HL-60/S4 treated with retinoic acid at 250 ng/mL for 4 days and 3 days (cell line): ENCODE measurements around the gene RMDN2.
"Not testable (repeated sequence)": the region's sequence is repeated elsewhere in the genome, so short reads cannot be mapped to it uniquely, and the experiment has no call there.

Source experiments
- in situ Hi-C: fragments of 300-500 bp; cut with MboI; formaldehyde crosslinking; loops from 2 replicates; pipeline ENCODE4 v1.7.0; 2022; ENCODE audit warnings: low sequenced_read_pairs

RMDN2 gene

DNA sequence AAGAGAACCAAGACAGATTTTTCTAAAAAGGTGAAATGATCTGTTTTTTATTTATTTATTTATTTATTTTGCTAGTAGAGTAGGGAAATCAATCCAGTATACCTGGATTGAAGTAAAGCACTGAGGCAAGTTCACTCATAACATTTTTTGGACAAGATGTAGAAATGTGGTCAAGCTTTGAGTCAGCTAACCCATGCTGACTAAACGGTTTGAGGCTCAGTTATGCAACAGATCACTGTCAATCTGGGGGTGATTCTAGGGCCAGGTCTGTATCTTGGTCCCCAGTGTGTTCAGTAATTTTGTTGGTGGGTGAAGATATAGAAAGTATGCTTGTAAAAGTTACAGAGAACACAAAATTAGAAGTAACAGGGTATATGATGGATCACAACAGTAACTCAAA is 60.2 kb downstream of the RMDN2 start:
- in situ Hi-C loops, result no loop called here

DNA sequence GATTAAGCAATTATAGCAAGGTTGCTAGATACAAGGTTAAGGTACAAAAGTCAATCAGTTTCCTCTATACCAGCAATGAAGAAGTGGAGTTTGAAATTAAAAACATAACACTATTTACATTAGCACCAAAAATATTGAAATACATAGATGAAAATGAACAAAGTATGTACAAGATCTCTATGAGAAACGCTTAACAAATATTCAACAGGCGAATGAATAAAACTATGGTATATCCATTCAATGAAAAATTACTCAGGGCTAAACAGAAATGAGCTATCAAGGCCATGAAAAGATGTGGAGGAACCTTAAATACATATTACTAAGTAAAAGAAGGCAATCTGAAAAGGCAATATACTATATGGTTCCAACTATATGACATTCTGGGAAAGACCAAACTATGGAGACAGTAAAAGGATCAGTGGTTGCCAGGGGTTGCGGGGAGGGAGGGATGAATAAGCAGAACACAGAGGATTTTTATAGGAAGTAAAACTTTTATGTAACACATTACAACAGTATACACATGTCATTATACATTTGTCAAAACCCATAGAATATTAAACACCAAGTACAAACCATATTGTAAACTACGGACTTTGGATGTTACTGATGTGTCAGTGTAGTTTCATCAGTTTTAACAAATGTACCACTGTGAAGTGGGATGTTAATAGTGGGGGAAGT is 62.1 kb downstream of the RMDN2 start:
- in situ Hi-C loops, result no loop called here

DNA sequence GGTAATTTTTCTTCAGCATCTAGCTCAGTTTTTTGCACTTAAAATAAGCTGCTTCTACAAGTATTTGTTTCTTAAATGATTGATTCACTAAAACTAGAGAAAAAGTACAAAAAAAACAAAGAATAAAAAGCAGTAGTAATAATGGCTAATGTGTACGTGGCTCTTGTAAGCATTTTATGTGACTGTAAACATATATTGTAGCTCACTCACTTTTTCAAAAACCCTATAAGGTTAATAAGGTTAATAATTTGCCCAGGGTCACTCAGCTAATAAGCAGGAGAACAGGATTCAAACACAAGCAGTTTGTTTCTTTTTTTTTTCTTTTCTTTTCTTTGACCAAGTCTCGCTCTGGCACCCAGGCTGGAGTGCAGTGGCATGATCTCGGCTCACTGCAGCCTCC is 67.5 kb downstream of the RMDN2 start:
- in situ Hi-C loops, result loop anchor here (10.0 kb wide), 1 partner anchor 272 kb away; no protein-coding TSS in a partner anchor

DNA sequence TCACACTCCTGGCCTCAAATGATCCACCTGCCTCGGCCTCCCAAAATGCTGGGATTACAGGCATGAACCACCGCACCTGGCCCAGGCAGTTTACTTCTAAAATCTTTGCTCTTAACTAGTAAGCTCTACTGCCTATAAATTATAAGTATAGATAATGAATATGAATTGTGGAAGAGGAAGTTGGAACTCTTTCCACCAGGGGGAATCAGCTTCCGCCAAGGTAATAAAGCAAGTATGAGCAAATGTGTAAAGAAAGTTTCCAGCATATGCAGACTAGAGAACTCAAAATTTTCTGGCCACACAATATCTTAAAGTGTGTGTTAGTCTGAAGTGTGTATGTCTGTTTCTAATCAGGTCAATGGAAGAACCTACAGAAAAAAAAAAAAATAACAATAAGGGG is 68.1 kb downstream of the RMDN2 start:
- in situ Hi-C loops, result loop anchor here (10.0 kb wide), 1 partner anchor 272 kb away; no protein-coding TSS in a partner anchor

DNA sequence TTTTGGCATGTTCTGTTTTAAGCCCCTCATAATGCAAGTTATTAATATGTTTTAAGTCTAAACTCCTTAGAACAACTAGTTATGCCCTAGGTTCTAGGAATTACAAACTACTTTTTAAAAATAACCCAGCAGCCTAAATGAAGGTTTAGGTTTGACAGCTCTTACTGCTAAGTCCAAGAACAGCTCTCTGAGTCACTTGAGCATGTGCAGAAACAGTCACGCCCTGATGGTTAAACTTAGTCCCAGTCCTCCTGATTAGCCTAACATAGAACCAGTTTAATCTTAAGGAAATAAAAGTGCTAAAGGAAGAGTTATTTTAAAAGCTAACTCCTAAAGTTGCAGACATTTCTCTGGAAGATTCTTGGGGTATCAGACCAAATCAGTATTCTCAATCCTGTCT is 72.5 kb downstream of the RMDN2 start:
- in situ Hi-C loops, result loop anchor here (10.0 kb wide), 1 partner anchor 267 kb away; no protein-coding TSS in a partner anchor

DNA sequence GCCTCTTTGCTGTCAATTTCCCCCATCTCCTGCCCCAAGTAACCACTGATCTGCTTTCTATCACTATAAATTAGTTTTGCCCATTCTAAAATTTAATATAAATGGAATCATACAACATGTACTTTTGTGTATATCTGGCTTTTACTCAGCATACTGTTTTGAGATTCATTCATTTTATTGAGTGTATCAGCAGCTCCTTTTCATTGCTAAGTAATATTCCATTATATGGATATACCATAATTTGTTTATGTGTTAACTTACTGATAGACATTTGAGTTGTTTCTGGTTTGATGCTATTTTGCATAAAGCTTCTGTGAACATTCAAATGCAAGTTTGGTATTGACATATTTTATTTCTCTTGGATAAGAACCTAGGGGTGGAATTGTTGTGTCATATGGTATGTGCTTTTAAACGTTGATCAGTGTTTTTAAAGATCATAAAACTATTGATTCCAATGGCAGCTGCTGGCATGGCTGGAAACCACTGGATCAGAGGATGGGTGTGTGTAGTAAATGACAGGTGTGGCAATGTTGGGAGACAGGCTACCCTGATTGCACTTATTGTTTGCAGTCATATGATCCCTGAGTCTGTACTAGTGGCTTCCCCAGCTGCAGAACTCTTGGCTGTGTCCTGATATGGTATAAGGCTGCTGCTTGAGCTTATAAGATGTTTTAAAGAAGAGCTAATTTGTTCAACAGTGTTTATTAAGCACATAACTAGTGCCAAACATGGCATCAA is 75.6 kb downstream of the RMDN2 start:
- in situ Hi-C loops, result no loop called here

DNA sequence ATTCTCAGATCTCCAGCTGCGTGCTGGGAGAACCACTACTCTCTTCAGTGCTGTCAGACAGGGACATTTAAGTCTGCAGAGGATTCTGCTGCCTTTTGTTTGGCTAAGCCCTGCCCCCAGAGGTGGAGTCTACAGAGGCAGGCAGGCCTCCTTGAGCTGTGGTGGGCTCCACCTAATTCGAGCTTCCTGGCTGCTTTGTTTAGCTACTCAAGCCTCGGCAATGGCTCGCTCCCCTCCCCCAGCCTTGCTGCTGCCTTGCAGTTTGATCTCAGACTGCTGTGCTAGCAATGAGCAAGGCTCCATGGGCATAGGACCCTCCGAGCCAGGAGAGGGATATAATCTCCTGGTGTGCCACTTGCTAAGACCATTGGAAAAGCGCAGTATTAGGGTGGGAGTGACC is 85.1 kb downstream of the RMDN2 start:
- in situ Hi-C loops, result not testable (repeated sequence)

DNA sequence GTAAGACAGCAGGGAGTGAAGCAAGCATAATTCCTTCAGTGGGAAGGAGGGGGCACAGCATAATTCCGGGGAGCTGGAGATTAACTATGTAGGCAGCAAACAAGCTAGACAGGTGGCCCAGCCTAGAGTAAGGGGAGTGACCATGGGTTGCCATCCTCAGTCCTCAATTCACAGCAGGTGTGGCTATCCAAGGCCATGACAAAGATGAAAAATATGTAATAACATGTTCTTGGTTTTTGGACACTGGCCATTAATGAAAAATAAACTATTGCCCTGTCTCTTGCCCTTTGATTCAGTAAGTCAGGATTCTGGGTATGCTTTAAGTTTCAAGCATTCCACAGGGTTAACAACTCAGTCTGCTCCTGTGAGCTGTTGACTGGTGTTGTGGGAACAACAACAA is 85.9 kb downstream of the RMDN2 start:
- in situ Hi-C loops, result no loop called here

DNA sequence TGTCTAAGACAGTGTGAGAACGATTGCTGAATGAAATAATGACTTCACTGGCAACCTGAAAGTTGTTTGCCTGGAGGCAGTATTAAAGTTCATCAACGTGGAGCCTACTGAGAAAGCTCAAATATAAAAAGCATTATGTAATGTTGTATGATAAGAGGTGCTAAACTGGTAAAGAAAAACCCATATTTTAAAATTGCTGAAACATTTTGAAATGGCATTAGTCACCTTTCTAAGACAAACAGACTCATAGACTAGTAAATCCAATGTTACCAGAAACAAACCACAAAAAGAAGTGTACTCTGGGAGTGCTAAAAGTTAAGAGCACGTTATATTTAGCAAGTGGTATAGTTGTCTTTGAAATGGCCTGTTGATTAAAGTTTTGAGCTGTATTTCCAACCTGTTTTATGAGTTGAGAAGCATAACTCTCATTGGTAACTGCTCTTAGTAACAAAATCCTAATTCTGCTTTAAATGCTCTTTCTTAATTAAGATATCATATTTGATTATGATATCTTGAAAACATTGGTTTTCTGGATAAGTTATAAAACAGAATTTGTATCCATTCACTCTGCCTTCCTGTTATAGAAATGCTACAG is 88.2 kb downstream of the RMDN2 start:
- in situ Hi-C loops, result no loop called here

DNA sequence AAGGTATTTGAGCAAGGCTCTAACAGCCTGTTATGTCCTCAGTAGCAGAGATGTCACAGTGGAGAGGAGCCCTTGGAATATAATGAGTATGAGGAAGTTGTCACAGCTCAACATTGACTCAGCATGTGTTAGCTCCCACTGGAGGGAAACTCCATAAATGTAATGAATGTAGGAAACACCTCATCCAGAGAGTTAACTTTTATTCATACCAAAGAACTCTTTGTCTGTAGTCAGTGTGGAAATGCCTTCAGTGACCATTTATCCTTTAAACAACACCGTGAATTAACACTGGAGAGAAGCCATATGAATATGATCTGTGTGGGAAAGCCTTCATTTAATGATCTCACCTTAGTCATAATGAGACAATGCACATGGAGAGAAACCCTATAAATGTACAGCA is 91.1 kb downstream of the RMDN2 start:
- in situ Hi-C loops, result no loop called here

DNA sequence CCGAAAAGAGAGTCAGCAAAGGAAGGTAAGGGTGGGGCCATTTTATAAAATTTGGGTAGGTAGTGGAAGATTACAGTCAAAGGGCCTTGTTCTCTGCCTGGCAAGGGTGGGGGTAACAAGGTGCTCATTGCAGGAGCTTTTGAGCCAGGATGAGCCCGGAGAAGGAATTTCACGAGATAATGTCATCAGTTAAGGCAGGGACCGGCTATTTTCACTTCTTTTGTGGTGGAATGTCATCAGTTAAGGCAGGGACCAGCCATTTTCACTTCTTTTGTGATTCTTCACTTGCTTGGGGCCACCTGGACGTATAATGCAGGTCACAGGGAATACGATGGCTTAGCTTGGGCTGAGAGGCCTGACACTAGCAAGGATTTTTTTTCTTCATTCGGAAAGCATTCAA is 92.7 kb downstream of the RMDN2 start:
- in situ Hi-C loops, result no loop called here

DNA sequence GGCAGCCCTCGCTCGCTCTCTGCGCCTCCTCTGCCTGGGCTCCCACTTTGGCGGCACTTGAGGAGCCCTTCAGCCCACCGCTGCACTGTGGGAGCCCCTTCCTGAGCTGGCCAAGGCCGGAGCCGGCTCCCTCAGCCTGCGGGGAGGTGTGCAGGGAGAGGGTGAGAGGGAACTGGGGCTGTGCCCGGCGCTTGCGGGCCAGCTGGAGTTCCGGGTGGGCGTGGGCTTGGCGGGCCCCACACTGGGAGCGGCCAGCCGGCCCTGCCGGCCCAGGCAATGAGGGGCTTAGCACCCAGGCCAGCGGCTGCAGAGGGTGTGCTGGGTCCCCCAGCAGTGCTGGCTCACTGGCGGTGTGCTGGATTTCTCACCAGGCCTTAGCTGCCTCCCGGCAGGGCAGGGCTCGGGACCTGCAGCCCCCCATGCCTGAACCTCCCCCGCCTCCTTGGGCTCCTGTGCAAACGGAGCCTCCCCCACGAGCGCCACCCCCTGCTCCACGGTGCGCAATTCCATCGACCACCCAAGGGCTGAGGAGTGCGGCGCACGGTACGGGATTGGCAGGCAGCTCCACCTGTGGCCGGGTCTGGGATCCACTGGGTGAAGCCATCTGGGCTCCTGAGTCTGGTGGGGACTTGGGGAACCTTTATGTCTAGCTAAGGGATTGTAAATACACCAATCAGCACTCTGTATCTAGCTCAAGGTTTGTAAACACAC is 95.4 kb downstream of the RMDN2 start:
- in situ Hi-C loops, result not testable (repeated sequence)

DNA sequence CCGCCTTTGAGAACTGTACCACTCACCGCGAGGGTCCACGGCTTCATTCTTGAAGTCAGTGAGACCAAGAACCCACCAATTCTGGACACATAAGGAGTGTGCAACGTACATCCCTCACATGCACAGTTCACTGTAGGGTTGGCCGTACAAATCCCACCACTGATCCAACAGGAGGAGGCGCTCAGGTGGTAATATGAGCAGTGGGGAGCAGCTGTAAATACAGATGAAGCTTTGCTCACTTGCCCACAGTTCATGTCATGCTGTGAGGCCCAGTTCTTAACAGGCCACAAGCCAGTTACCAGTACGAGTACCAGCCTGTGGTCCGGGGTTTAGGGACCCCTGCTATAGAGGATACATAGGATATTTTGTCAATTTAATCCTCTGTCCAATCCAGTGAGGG is 96.5 kb downstream of the RMDN2 start:
- in situ Hi-C loops, result no loop called here

DNA sequence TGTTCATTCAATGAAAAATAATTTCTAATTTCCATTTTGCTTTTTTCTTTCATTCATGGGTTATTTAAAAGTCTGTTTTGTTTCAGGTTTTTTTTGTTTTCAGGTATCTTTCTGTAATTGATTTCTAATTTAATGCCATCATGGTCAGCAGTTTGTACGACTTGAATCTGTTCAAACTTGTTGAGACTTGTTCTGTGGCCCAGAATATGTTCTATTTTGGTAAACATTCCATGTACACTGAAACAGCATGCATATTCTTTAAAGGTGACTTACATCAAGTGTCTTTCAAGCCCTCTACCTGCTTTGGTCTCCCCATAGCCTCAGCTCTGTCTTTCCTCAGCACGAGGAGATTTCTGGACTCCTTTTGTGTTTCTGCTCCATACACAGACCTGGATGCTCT is 101.8 kb downstream of the RMDN2 start:
- in situ Hi-C loops, result no loop called here

DNA sequence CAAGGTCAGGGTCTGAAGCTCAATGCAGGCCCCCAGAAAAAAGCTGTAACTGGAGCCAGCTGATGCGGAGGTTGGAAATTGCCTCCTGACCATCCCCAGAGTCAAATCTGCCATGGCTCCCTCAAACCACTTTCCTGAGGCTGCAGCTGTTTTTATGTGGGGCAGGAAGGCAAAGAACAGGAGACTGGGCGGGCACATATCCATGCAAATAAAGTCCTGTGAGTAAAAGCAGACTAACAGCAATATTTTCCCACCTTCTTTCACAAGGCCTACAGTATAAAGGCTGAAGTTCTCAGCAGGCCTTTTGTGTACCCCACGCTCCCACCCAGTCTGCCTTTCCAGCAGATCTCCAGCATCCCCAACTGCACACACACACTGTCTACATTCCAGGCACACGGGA is 103.7 kb downstream of the RMDN2 start:
- in situ Hi-C loops, result no loop called here

DNA sequence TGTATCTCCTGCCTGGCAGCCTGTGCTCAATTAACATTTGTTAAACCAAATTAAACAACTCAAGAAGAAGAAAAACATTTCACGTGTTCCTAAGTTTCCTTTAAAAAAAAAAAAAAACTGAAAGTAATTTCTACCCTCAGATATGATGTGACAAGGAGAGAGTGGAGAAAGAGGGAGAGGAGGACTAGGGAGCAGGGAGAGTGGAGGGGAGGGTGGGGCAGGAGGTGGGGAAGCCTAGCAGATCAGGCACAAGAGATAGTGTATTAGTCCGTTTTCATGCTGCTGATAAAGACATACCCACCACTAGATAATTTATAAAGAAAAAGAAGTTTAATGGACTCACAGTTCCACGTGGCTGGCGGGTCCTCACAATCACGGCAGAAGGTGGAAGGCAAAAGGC is 104.4 kb downstream of the RMDN2 start:
- in situ Hi-C loops, result no loop called here

DNA sequence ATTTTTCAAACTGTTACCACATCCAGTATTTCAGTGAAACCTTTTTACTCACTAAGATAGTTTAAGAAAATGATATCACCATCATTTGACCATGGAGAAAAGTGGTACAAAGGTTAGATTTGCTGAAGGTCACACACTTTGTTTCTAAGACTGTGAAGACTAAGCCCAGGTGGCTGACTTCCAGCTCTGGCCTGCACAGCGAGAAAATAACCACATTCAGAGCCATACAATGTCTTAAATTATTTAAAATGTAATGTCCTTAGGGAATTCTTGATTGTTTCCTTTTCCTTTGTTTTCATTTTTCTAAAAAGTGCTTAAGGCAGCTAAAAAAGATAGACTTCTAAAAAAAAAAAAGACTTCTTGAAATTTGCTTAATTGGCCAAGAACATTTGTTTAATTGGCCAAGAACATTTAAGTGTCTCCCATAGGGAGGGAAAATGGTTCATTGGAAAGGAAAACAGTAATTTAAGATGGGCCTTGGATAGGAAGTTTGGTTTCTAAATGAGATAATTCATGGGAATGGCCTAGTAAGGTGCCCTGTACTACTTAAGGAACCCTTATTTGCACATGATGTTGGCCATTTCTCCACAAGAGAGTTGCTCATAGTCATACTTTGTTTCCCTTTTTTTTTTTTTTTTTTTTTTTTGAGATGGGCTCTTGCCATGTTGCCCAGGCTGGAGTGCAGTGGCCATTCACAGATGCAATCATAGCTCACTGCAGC is 105.7 kb downstream of the RMDN2 start:
- in situ Hi-C loops, result no loop called here

DNA sequence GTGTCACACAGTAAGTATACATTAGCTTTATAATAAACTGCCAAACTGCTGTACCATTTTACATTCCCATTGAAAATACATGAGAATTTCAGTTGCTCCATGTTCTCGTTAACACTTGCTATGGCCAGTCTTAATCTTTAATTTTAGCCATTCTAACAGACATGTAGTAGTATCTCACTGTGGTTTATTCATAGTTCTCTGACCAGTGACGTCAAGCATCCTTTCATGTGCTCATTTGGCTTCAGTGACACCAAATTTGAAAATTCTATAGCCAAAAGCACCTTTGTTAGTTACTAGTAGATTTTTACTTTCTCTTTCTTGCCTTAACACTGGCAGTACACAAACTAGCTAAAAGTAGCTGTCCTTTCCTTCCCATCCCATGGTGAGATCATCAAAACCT is 107.9 kb downstream of the RMDN2 start:
- in situ Hi-C loops, result no loop called here

DNA sequence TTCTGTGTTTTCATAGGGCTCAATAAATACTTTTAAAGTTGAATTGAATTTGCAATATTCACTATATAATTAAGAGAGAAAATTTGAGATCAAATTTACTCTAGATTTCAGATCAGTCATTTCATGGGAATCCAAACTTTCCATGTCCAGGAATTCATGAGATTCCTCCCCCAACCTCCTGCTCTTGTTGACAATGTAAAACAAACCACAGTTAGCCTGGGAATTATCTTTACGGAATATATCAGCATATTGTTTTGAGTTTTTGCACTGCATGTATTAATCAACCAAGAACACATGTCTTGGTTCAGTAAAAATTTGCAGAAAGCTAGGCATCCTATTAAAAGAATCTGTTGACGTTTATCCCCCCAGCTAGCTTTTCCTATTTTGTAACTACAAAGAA is 108.6 kb downstream of the RMDN2 start:
- in situ Hi-C loops, result no loop called here

DNA sequence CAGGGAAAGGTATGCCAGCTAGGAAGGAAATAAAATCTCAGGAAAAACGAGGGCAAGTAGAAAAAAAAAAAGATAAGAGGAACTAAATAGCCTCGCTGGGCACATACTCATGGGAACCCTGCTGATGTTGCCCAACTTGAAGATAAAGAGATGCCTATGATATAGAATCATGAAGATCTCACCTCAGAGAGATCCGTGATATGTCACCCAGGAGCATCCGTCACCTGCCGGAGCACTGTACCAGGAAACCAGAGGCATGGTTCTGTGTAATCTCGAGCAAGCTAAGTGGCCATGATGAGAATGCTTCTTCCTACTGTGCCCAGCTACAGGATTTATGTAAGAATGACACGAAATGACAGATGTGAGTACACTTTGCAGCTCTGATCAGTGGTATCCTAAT is 110.9 kb downstream of the RMDN2 start:
- in situ Hi-C loops, result no loop called here

DNA sequence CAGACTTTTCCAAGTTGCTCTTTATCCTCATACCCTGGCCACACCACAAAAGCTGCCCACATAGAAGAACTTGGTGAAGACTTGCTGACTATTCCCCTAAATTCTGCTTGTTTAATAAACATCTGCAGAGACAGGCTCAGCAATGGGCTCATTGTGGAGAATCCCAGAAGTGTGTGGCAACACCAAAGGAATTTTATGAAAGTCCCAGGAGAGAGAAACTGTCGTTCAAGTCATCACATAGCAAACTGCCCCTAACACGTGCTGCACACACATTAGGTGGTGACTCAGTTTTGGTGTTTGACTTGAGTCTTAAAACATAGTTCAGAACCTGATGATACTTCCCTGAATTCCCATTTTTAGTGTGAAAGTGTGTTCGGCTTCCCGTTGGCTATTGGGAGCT is 112.2 kb downstream of the RMDN2 start:
- in situ Hi-C loops, result no loop called here
